K562 (cell line): Measurements from ENCODE around the gene SLC24A1. TPM values are rescaled to one million over a fixed set of nuclear protein-coding genes. Genes with fewer than 3 reads are reported as not detected.

Experiments
- ATAC-seq: fragments of 200-7000 bp; cut with Tn5 transposase; 3 replicates; pipeline ENCODE4 v1.9.1; 2020; ENCODE audit warnings: moderate library complexity
- BruUV-seq: library from RNA; stranded (reverse); fragments of 400-500 nt; replicated peaks from 2 replicates; lab custom pipeline; 2021; lab: Mats Ljungman, UMichigan
- CTCF ChIA-PET: fragments of 300-600 bp; formaldehyde crosslinking; extraction: SDS; loops from one replicate; lab custom pipeline; 2021; ENCODE audit warnings: low intra/inter-chr PET ratio; lab: Yijun Ruan, JAX
- POLR2A ChIA-PET: fragments of 300-600, 350-650 bp; sonication (Branson Sonifier 250); formaldehyde crosslinking; extraction: SDS; loops from one replicate; lab custom pipeline; 2021; ENCODE audit warnings: antibody characterized with exemption, inconsistent platforms; lab: Yijun Ruan, JAX
- DNase-seq, 4 experiments: peaks; one replicate each; pipeline versions ENCODE4 v3.0.0 to v3.0.0-alpha.2; 2011 to 2018; ENCODE audit warnings: low spot score in 3 of 4, mixed read lengths in 3 of 4; ENCODE audit errors: extremely low read depth in 1 of 4
- FAIRE-seq: peaks from 2 replicates; lab custom pipeline; 2011; peaks lifted over from hg19 to GRCh38; lab: Jason Lieb, UNC
- H2AFZ ChIP-seq: 2 replicates; pipeline ENCODE4 v1.6.0; 2011; ENCODE audit warnings: low read depth, low read length, control low read depth, inconsistent platforms
- H3K27ac ChIP-seq: fragments of 200-600 bp; 3 replicates; pipeline ENCODE4 v1.8.0; 2011; ENCODE audit warnings: low read depth, mild to moderate bottlenecking, control low read depth, inconsistent platforms, low read length, moderate library complexity, mixed read lengths; ENCODE audit errors: extremely low read depth
- H3K27me3 ChIP-seq, 2 experiments: fragments of 300-600 bp in 1 of 2; 2 replicates in 1 of 2; 3 replicates in 1 of 2; pipeline versions ENCODE4 v1.6.0 to v1.8.0; 2011; ENCODE audit warnings: inconsistent platforms in 2 of 2, low read length in 2 of 2, mild to moderate bottlenecking in 1 of 2, mixed read lengths in 1 of 2, moderate library complexity in 1 of 2; ENCODE audit not compliant: control insufficient read depth in 2 of 2, insufficient read depth in 2 of 2
- H3K36me3 ChIP-seq: fragments of 300-600 bp; 3 replicates; pipeline ENCODE4 v1.8.0; 2011; ENCODE audit warnings: mild to moderate bottlenecking, low read length, inconsistent platforms; ENCODE audit not compliant: control insufficient read depth, insufficient read depth
- H3K4me1 ChIP-seq, 2 experiments: fragments of 200-600 bp in 1 of 2; replicated peaks in 1 of 2; 2 replicates in 1 of 2; 3 replicates in 1 of 2; pipeline versions ENCODE4 v1.5.1 to v1.8.0; 2011; ENCODE audit warnings: inconsistent platforms in 2 of 2, low read length in 2 of 2, mild to moderate bottlenecking in 1 of 2, mixed read lengths in 1 of 2, moderate library complexity in 1 of 2; ENCODE audit not compliant: control insufficient read depth in 2 of 2, insufficient read depth in 2 of 2
- H3K4me2 ChIP-seq: 2 replicates; pipeline ENCODE4 v1.6.1; 2011; ENCODE audit warnings: low read length, control low read depth, inconsistent platforms, mixed read lengths; ENCODE audit not compliant: insufficient read depth
- H3K4me3 ChIP-seq: fragments of 200-600 bp; sonication (generic), shearing (Covaris generic); 2 replicates; pipeline ENCODE4 v1.5.1; 2016; ENCODE audit warnings: control low read depth, inconsistent platforms
- H3K79me2 ChIP-seq: fragments of 200-600 bp; 3 replicates; pipeline ENCODE4 v1.8.0; 2011; ENCODE audit warnings: low read length, inconsistent platforms; ENCODE audit not compliant: control insufficient read depth, insufficient read depth
- H3K9ac ChIP-seq, 2 experiments: 2 replicates each; pipeline versions ENCODE4 v1.6.0 to v1.6.1; 2011; ENCODE audit warnings: low read depth in 2 of 2, low read length in 2 of 2, control low read depth in 1 of 2, inconsistent platforms in 1 of 2, mild to moderate bottlenecking in 1 of 2, mixed read lengths in 1 of 2; ENCODE audit not compliant: insufficient read depth in 1 of 2
- H3K9me1 ChIP-seq: one replicate; pipeline ENCODE4 v1.6.0; 2011; ENCODE audit warnings: inconsistent platforms, mild to moderate bottlenecking, low read length, moderate library complexity; ENCODE audit not compliant: control insufficient read depth, insufficient read depth
- H3K9me3 ChIP-seq: replicated peaks from 2 replicates; pipeline ENCODE4 v1.5.1; 2011; ENCODE audit warnings: low read depth, low read length, inconsistent platforms; ENCODE audit not compliant: control insufficient read depth, insufficient read depth
- H4K20me1 ChIP-seq: replicated peaks from 2 replicates; pipeline ENCODE4 v1.6.1; 2011; ENCODE audit warnings: low read length, inconsistent platforms, mixed read lengths; ENCODE audit not compliant: control insufficient read depth, insufficient read depth
- BRF1 ChIP-seq: IDR thresholded peaks from 3 replicates; pipeline ENCODE4 v1.6.1; 2011; ENCODE audit warnings: borderline replicate concordance, mild to moderate bottlenecking; ENCODE audit not compliant: insufficient read length; ENCODE audit errors: extremely low read depth
- CEBPB ChIP-seq: fragments of 450-650 bp; IDR thresholded peaks from 2 replicates; pipeline ENCODE4 v1.6.1; 2016; ENCODE audit warnings: missing genetic modification characterization, missing compliant biosample characterization
- CSDE1 ChIP-seq, 2 experiments: fragments of 450-650 bp; IDR thresholded peaks; 2 replicates each; pipeline ENCODE4 v1.6.1; 2016; ENCODE audit warnings: mild to moderate bottlenecking in 1 of 2
- HDAC6 ChIP-seq: IDR thresholded peaks from 2 replicates; pipeline ENCODE4 v1.6.1; 2012; ENCODE audit warnings: low read depth, mild to moderate bottlenecking, control low read depth, inconsistent platforms, low read length, moderate library complexity
- LEF1 ChIP-seq: fragments of 450-650 bp; IDR thresholded peaks from 2 replicates; pipeline ENCODE4 v1.6.1; 2016; ENCODE audit warnings: mild to moderate bottlenecking
- MECOM ChIP-seq: fragments of 250-450 bp; sonication (Bioruptor Pico); IDR thresholded peaks from 2 replicates; pipeline ENCODE4 v1.8.0; 2022; ENCODE audit warnings: inconsistent platforms
- NCOR1 ChIP-seq: fragments of 450-650 bp; IDR thresholded peaks from 2 replicates; pipeline ENCODE4 v1.6.1; 2016; ENCODE audit warnings: mild to moderate bottlenecking, moderate library complexity
- RBM39 ChIP-seq: fragments of 200-400 bp; formaldehyde crosslinking; optimal IDR thresholded peaks from 2 replicates; pipeline ENCODE3; 2018; ENCODE audit warnings: low read depth, low read length
- TRIM28 ChIP-seq: fragments of 450-650 bp; IDR thresholded peaks from 2 replicates; pipeline ENCODE4 v1.6.1; 2017
- ZBTB8A ChIP-seq: fragments of 450-650 bp; IDR thresholded peaks from 2 replicates; pipeline ENCODE4 v1.6.1; 2018; ENCODE audit warnings: mild to moderate bottlenecking, moderate library complexity; ENCODE audit not compliant: partially characterized antibody
- ZNF134 ChIP-seq: fragments of 250-450 bp; sonication (Bioruptor Pico); conservative IDR thresholded peaks from 2 replicates; pipeline ENCODE4 v1.4.0; 2020
- ZNF431 ChIP-seq: sonication (generic); formaldehyde crosslinking; IDR thresholded peaks from 2 replicates; pipeline ENCODE4 v1.8.0; 2022; ENCODE audit warnings: mild to moderate bottlenecking, missing genetic modification reagents
- ZNF584 ChIP-seq: fragments of 200-800 bp; sonication (Bioruptor generic); IDR thresholded peaks from 2 replicates; pipeline ENCODE4 v1.6.1; 2016; ENCODE audit warnings: low read depth, mild to moderate bottlenecking, missing genetic modification characterization, missing compliant biosample characterization
- ZNF696 ChIP-seq: fragments of 250-450 bp; sonication (Bioruptor Pico); conservative IDR thresholded peaks from 2 replicates; pipeline ENCODE4 v1.4.0; 2020; ENCODE audit warnings: mild to moderate bottlenecking, moderate library complexity
- ZSCAN29 ChIP-seq: fragments of 450-650 bp; IDR thresholded peaks from 2 replicates; pipeline ENCODE4 v1.6.1; 2017
- WGBS: fragments of 100-300 bp; shearing (Covaris generic); methylation state at CpG from one replicate; pipeline ENCODE4 v1.1.6; 2016; ENCODE audit warnings: low coverage, mixed read lengths; ENCODE audit not compliant: insufficient coverage; ENCODE audit errors: missing lambda C conversion rate; 5-methylcytosine and 5-hydroxymethylcytosine counted together
- in situ Hi-C: fragments of 300-500 bp; cut with MboI; formaldehyde crosslinking; loops from 4 replicates; pipeline ENCODE4 v1.15.0; 2018; ENCODE audit warnings: inconsistent platforms, mixed read lengths
- intact Hi-C: fragments of 100-400 bp; cut with micrococcal nuclease; formaldehyde crosslinking; loops from 2 replicates; pipeline ENCODE4 v1.14.2; 2022
- polyA plus RNA-seq, 8 experiments: library from polyadenylated mRNA; depleted of rRNA in 4 of 8; stranded (reverse) in 5 of 8; unstranded in 3 of 8; fragments of >200 nt; fragmentation: Nextera tagmentation in 2 of 8; fragmentation: Illumina TruSeq in 1 of 8; extraction: Ambion mirVana in 2 of 8; extraction: Trizol in 1 of 8; gene quantifications; 2 replicates each; pipeline versions ENCODE4 v1.2.1 to v1.2.3, GENCODE V29; 2011 to 2014; ENCODE audit warnings: inconsistent platforms in 1 of 8, missing spikeins in 1 of 8
- total RNA-seq, 7 experiments: library from RNA; depleted of rRNA in 6 of 7; stranded (reverse); fragments of >200 nt in 6 of 7; fragmentation: Illumina TruSeq in 2 of 7; extraction: Trizol in 2 of 7; gene quantifications; 2 replicates each; pipeline versions ENCODE4 v1.2.1 to v1.2.3, GENCODE V29; 2011 to 2021; ENCODE audit warnings: low replicate concordance in 1 of 7
- TF ChIP-seq, protein P1 (sequence below): sonication (generic); formaldehyde crosslinking; IDR thresholded peaks from 2 replicates; pipeline ENCODE4 v1.8.1; 2023; ENCODE audit warnings: mild to moderate bottlenecking, missing genetic modification reagents
- TF ChIP-seq, protein P2 (sequence below), 2 experiments: fragments of 450-650 bp in 1 of 2; sonication (generic) in 1 of 2; formaldehyde crosslinking; conservative IDR thresholded peaks; 2 replicates each; pipeline versions ENCODE4 v1.4.0 to v1.8.1; 2020 to 2022; ENCODE audit warnings: mild to moderate bottlenecking in 1 of 2, missing genetic modification reagents in 1 of 2

Gene SLC24A1
- total and polyA plus RNA-seq, 9 of the 15 experiments (the other 6 are each of a cell fraction or from before 2014, with no cell fraction given) = 3.1 to 8.2 (median 5.5) TPM

DNA sequence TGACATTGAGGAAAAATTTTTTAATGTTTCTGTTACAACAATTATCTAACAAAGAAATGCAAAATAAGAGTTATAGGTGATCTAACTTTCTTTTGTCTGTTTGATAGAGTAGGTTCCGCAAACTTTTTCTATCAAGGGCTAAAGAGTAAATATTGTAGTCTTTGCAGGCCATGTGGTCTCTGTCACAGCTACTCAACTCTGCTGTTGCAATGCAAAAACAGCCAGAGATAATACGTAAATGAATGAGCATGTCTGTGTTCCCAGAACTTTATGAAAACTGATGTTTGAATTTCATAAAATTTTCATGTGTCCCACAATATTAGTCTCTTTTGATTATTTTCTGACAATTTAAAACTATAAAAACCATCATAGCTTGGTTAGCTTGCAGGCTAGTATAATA, 73.3 kb downstream of the SLC24A1 start:
- Histone ChIP-seq H3K9me1 (no peaks in the 10 kb centered on the region), H3K79me2 (no peaks in the 10 kb centered on the region), H3K4me3 (no peak overlapping the region), H4K20me1 (no peaks in the 10 kb centered on the region), H3K27ac (no peak overlapping the region), H3K27me3 (no peaks in the 10 kb centered on the region), H3K4me2 (no peak overlapping the region), H3K36me3 (peaks cover 48% of the 10 kb centered on the region), H3K9me3 (no peaks in the 10 kb centered on the region), H2AFZ (no peak overlapping the region), H3K4me1 (no peaks in the 10 kb centered on the region), H3K9ac (no peak overlapping the region)
- CTCF ChIA-PET = interaction anchor here (0.7 kb wide), 1 partner anchor 17 kb away, joined by 3 read pairs; no protein-coding TSS in a partner anchor
- no peak for TF ChIP-seq ZSCAN29
- no peak for TF ChIP-seq BRF1
- no peak for TF ChIP-seq ZBTB8A
- TF ChIP-seq CEBPB (tag) = no peak
- TF ChIP-seq CSDE1 (IDR thresholded peaks at IDR 0.05) = no peak
- TF ChIP-seq, protein P1, sequence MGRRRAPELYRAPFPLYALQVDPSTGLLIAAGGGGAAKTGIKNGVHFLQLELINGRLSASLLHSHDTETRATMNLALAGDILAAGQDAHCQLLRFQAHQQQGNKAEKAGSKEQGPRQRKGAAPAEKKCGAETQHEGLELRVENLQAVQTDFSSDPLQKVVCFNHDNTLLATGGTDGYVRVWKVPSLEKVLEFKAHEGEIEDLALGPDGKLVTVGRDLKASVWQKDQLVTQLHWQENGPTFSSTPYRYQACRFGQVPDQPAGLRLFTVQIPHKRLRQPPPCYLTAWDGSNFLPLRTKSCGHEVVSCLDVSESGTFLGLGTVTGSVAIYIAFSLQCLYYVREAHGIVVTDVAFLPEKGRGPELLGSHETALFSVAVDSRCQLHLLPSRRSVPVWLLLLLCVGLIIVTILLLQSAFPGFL (CRISPR knock-in tag) = no peak
- TF ChIP-seq NCOR1 = no peak
- no peak for TF ChIP-seq LEF1
- no peak for TF ChIP-seq HDAC6
- TF ChIP-seq MECOM = no peak
- TF ChIP-seq, protein P2, sequence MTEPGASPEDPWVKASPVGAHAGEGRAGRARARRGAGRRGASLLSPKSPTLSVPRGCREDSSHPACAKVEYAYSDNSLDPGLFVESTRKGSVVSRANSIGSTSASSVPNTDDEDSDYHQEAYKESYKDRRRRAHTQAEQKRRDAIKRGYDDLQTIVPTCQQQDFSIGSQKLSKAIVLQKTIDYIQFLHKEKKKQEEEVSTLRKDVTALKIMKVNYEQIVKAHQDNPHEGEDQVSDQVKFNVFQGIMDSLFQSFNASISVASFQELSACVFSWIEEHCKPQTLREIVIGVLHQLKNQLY (CRISPR knock-in tag; conservative IDR thresholded peaks at IDR 0.05) = no peak
- no peak for TF ChIP-seq RBM39
- no peak for TF ChIP-seq ZNF696
- TF ChIP-seq ZNF134 (CRISPR knock-in tag) = no peak
- no peak for TF ChIP-seq ZNF584 (CRISPR knock-in tag)
- TF ChIP-seq TRIM28 = no peak
- TF ChIP-seq ZNF431 (CRISPR knock-in tag) = no peak
- no TSS peak for BruUV-seq
- POLR2A ChIA-PET = no interaction called here
- ATAC-seq = no peak
- intact Hi-C loops = no loop called here
- no peak for DNase-seq
- WGBS = 97% methylated on average over 2 of the region's 2 CpGs
- in situ Hi-C loops = no loop called here
- no peak for FAIRE-seq
